DMS153 treated with DMSO at 0.1 percent for 48 hours (cell line): ENCODE data around the gene MORF4L2.
"Not testable (repeated sequence)": the region's sequence is repeated elsewhere in the genome, so short reads cannot be mapped to it uniquely, and the experiment has no call there.

ENCODE experiments used
- DNase-seq: peaks from one replicate; lab custom pipeline; 2025; ENCODE audit not compliant: unreplicated experiment; lab: John Stamatoyannopoulos, UW

Gene MORF4L2

GRCh38 chrX:103681443-103681842, 5.1 kb downstream of the MORF4L2 start:
- no peak for DNase-seq

DNA sequence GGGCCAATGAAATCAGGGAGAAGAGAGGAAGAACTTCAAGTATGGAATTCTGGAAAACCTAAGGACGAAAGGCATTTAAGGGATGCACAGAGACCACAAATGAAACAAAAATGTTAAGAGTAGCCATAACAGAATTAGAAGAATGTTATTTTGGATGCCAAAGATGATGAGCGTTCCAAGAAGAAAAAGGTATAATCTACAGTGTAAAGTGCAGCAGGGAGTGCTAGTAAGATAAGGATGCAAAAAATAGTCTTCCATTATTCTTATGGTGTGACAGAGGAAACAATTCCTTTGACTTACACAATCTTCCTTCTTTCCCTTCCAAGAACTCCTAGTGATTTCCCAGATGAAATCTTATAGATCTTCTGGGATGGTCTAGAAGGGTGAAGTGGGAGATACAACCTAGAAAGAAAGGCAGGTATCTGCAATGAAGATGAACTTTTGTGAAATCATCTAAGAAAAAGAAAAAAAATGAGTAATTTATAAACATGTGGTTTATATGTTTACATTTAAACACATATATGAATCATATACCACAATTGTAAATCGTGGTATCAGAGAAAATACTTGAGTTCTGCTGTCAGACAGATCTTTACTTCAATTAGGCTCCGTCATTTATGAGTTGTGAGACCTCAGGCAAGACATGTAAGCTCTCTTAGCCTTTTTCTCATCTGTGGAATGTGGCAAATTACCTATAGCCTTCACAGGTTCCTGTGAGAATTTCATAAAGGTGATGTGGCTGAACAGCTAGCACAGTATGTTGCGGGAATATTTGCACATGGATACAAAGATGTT, 8.1 kb downstream of the MORF4L2 start:
- DNase-seq, result no peak

- no peak for DNase-seq
These were observed 11.7 kb downstream of the MORF4L2 start for GRCh38 chrX:103674531-103675454.

DNA sequence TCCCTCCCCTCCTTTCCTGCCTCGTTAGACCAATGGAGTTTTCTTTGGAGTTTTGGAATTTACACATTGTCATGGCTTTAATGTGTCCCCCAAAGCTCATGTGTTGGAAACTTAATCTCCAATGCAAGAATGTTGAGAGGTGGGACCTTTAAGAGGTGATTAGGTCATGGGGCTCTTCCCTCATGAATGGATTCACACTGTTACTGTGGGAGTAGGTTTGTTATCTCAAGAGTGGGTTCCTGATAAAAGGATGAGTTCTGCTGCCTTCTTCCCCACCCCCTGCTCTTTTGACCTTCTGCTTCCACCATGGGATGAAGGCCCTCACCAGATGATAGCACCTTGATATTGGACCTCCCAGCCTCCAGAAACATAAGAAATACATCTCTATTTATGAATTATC, 16.8 kb downstream of the MORF4L2 start:
- DNase-seq, result no peak

- DNase-seq, result no peak
These were observed 20.0 kb downstream of the MORF4L2 start for GRCh38 chrX:103666202-103667107.

DNA sequence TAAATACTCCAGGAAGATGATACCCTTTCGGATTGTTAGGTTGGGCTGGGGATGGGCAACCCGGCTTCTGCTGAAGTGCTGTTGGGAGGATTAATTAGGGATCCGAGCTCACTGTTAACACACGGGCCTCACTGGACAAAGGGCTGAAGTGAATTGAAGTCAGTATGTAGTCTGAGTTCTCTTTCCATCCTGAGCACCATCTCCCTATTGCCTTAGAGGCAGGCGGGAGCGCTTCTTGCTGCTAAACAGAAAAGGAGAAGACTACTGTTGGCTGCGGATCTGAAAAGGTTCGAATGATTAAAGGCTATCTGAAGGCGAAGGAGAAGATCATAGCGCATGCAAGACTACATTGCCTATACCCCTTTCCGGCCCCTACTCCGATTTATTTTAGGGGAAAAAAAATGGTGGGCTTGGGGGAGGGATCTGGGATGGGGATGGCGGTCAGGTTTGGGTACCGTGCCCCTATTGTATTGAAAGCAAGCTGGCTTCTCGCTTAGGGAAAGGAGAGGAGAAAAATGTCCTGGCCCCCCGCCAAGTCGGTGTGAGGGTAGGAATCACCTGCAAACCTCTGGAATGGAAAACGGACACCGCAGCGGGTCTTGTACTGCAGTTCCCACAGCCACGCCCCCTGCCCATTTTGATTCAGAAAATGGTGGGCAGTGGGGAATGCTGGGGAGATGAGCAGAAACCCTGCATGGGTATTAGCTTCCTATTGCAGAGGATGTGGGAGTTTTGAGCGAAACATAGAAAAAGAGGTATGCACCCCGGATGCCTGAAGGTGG, 22.3 kb downstream of the MORF4L2 start:
- no peak for DNase-seq

DNA sequence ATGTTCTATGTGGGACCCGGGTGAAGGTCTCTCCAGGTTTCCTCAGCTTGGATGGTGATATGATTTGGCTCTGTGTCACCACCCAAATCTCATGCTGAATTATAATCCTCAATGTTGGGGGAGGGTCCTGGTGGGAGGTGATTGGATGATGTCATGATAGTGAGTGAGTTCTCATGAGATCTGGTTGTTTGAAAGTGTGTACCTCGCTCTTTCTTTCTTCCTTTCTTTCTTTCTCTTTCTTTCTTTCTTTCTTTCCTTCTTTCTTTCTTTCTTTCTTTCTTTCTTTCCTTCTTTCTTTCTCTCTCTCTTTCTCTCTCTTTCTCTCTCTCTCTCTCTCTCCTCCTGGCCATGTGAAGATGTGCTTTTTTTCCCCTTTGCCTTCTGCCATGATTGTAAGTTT, 27.0 kb downstream of the MORF4L2 start:
- not testable (repeated sequence) for DNase-seq

- no peak for DNase-seq
These were observed 27.6 kb downstream of the MORF4L2 start for GRCh38 chrX:103658681-103659433.

DNA sequence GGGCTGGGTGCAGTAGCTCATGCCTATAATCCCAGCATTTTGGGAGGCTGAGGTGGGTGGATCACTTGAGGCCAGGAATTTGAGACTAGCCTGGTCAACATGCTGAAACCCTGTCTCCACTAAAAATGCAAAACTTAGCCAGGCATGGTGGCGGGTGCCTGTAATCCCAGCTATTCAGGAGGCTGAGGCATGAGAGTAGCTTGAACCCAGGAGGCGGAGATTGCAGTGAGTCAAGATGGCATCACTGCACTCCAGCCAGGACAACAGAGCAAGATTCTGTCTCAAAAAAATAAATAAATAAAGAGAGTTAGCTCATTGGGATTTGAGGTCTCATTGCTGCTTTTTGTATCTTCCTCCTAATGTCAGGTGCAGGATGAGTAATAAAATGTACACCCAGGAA, 29.4 kb downstream of the MORF4L2 start:
- not testable (repeated sequence) for DNase-seq

- DNase-seq, result no peak
These were observed 29.9 kb downstream of the MORF4L2 start for GRCh38 chrX:103656617-103657016.

- DNase-seq, result not testable (repeated sequence)
These were observed 31.1 kb downstream of the MORF4L2 start for GRCh38 chrX:103655230-103656000.

- no peak for DNase-seq
These were observed 35.2 kb downstream of the MORF4L2 start for GRCh38 chrX:103651151-103651773.

GRCh38 chrX:103647630-103648029, 38.9 kb downstream of the MORF4L2 start:
- DNase-seq, result no peak

- no peak for DNase-seq
These were observed 42.4 kb downstream of the MORF4L2 start for GRCh38 chrX:103644125-103644524.

DNA sequence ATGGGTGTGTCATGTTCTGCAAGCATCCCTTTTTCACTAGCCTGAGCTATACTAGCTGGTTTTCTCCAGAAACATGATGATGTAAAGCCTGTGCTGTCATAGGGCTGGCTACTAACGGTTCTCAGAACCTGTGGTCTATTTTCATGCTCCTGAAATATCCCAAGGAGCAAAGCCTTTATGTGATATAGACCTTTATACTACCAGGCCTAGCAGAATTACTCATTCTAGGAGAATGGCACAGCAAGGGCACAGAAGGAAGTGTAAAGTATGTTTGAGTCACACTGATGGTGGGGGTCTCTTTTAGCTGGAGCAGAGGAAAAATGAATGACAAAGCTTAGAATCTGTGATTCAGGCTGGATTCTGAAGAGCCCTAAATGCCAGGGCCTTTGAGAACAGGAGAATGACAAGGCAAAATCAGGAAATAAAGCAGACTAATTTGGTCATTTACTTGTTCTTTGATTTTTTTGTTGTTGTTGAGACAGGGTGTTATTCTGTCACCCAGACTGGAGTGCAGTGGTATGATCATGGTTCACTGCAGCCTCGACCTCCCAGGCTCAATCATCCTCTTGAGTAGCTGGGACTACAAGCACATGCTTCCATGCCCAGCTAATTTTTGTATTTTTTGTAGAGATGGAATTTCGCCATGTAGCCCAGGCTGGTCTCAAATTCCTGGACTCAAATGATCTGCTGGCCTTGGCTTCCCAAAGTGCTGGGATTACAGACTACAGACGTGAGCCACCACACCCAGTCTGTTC, 45.9 kb downstream of the MORF4L2 start:
- no peak for DNase-seq

DNA sequence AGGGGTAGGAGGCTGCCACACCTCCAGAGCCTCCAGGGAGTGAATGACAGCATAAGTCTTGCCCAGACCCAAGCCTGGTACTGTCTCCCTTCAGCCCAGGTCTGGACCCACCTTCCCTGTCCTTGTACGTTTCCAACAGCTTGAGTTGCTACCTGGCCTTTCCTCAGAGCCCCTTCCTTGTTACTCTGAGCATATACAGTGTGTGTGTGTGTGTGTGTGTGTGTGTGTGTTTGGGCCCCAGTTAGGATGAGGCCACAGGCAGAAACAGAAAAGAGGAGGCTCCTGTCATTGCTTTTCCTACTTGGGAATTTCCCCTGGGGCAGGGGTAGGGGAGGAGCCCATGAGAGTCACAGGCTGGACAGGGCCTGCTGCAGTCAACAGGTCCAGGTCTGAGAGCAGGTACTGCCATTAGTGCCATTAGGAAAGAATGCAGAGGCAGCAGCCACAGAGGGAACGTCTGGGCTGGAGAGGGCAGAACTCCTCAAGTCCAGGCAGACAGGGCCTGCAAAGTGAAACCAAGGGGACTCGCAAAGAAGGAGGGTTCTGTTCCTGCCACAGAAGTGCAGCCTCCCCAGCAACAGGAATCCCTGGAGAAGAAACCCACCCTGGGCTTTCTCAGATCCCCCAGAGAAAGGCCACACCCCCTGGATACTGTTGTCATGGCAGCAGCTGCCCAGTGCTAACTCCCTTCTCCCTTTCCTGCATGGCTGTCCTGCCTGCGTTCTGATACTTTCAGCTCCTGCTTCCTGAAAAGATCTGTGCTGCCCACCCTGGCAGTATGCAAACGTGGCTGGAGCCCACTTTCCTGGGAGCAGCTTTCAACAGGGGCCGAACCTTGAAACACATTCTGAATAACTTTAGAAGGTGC, 47.8 kb downstream of the MORF4L2 start:
- not testable (repeated sequence) for DNase-seq
